Ammon's horn (tissue), 1 donor: ENCODE measurements around the gene TNNI2.
"Not testable (repeated sequence)": the region's sequence is repeated elsewhere in the genome, so short reads cannot be mapped to it uniquely, and the experiment has no call there.

Experiments
- DNase-seq: peaks from one replicate; pipeline ENCODE4 v3.0.0-alpha.2; 2016; ENCODE audit warnings: low spot score

Gene TNNI2

DNA sequence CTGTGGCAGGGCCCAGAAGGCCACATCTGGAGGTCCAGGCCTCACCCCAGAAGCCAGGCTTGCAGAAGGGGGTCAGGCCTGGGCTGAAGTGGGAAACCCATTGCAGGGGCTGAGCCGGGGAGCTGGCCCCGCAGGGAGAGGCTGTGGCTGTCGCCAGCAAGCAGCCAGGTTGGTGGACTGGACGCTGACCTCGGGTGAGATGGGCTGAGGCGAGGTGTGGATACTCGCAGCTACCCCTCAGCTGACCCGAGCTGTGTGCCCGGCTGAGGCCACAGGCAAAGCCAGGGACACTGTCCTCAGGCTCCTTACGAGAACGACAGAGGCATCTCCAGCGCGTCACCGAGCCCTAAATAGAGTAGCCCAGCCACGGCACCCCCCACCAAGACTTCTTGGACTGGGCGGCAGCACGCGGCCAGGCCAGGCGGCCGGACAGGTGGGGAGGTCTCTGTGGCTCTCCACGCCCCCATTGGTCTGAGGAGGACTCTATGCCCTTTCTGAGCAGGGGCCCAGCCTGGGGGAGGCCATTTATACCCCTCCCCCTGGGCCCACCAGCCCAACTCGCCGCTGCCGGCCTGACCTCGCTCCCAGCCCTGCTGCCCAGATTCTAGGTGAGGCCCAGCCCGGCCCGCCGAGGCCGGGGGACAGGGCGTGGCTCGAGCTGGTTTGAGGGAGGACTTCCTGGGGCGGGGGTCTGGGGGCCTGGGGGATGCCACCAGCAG, at the start of gene TNNI2:
Gene TNNI2 (plus strand): TSS at position 556 of the 719 bp plus-strand sequence. CDS start 716 bp downstream, outside the sequence.
- no peak for DNase-seq

DNA sequence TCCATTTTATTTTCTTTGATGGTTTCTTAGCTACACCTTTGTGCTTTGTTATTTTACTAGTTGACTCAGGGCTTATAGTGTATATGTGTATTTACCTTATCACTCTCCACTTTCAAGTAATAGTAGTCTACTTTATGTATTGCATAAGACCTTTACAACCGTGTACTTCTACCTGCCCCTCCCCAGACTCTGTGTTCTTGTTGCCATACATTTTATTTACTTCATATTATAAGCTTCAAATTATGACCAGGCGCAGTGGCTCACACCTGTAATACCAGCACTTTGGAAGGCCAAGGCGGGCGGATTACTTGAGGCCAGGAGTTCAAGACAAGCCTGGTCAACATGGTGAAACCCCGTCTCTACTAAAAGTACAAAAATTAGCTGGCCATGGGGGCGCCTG, 46.9 kb upstream of the TNNI2 start:
- DNase-seq, result no peak

DNA sequence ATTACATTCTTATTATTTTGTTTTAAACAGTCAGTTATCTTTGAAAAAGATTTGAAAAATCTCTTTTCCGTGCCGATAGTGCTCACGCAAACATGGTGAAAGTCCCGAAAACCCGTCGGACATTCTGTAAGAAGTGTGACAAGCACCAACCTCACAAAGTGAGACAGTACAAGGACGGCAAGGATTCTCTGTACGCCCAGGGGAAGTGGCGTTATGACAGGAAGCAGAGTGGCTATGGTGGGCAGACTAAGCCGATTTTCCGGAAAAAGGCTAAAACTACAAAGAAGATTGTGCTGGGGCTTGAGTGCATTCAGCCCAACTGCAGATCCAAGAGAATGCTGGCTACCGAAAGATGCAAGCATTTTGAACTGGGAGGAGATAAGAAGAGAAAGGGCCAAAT, 46.3 kb upstream of the TNNI2 start:
- no peak for DNase-seq

DNA sequence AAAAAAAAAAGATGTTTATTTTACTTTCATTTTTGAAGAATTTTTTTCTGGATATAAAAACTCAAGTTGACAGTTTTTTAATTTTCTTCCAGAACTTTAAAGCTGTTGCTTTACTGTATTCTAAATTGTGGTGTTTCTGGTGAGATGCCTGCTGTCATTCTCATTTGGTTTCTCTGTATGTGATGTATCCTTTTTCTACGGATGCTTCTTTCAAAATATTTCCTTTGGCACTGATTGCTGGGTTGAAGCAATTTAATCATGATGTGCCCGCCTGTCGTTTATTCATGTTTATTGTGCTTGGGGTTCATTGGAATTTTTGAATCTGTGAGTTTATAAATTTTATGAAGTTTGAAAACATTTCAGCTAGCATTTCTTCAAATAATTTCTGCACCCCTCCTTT, 45.7 kb upstream of the TNNI2 start:
- DNase-seq, result no peak

DNA sequence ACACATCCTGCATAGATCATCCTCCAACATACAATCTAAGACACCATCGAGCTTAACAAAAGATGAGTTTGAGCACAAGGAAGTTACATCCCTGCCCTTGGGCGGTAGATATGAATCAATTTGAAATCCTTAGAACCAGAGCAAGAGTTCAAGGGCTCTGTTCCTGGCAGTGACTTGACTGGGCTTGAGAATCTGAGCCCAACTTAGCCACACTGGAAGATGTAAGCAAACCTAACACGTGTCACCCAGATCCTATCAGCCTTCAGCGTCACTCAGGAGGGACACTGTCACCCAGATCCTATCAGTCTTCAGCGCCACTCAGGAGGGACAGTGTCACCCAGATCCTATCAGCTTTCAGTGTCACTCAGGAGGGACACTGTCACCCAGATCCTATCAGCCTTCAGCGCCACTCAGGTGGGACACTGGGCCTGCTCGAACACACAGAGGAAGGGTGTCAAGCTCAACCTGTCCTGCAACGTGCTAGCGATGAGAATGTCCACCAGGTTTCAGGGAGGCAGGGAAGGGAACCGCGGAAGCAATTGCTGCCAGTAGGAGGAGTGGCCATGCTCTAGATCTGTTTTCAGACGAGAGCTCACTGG, 42.3 kb upstream of the TNNI2 start:
- DNase-seq, result no peak

DNA sequence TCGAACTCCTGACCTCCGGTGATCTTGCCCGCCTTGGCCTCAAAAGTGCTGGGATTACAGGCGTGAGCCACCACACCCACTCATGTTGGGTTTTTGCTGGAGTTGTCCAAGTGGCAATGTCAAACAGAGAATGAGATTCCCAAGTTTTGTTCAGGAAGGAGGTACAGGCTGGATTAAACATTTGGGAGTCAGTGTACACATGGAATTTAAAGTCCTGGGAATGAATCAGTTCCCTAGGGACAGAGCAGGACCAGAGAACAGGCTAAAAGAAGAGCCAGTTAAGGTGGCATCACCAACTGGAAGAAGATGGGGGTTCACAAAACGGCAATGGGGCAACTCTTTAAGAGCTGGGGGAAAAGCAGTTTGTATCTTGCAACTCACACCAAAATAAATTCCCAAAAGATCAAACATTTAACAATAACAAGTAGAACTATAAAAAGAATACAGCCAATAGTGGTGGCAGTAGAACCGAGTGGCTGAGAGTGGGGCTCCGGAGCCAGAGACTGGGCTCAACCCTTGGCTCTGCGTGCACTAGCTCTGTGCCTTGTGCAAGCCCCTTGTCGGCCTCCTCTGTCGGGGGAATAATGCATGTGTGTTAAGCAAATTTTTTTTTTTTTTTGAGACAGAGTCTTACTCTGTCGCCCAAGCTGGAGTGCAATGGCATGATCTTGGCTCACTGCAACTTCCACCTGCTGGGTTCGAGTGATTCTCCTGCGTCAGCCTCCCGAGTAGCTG, 41.2 kb upstream of the TNNI2 start:
- no peak for DNase-seq

DNA sequence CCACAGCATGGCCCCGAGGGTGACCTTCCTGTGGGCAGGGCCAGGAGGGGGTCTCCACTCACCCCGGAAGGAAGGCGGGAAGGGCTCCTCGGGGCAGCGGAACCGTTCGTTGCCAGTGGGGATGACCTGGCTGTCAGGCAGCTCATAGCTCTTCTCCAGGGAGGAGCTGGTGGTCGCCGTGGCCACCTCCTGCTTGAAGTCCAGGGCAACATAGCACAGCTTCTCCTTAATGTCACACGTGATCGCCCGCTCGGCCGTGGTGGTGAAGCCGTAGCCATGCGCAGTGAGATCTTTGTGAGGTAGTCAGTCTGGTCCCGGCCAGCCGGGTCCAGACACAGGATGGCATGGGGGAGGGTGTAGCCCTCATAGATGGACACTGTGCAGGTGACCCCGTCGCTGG, 35.5 kb upstream of the TNNI2 start:
- DNase-seq, result no peak

DNA sequence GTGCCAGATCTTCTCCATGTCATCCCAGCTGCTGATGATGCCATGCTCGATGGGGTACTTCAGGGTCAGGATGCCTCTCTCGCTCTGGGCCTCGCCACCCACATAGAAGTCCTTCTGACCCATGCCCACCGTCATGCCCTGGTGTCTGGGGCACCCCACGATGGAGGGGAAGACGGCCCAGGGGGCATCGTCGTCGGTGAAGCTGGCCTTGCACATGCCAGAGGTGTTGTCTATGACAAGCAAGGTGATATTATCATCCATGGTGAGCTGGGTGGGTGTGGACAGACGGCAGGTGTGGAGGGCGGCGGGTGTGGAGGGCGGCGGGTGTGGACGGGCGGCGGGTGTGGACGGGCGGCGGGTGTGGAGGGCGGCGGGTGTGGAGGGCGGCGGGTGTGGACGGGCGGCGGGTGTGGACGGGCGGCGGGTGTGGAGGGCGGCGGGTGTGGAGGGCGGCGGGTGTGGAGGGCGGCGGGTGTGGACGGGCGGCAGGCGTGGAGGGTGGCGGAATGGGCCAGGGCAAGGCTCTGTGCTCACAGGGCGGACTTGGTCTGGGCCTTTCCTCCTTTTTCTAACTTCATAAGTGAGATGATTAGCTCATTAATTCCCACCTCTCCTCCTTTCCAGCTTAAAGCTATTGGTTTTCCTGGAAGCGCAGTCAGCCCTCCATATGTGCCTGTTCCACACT, 34.8 kb upstream of the TNNI2 start:
- not testable (repeated sequence) for DNase-seq

DNA sequence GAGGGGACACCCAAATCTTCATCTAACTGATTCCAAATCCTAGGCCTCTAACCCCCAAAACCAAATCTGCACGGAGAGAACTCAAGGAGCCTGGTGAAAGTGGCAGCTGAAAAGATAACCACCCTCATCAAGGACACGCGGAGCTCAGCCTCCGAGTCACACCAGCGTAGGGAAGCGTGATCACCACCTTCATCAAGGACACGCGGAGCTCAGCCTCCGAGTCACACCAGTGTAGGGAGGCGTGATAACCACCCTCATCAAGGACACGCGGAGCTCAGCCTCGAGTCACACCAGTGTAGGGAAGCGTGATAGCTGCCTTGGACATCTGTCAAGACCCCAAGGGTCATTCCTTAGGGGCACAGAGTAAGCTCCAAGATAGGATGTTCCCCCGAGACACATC, 33.3 kb upstream of the TNNI2 start:
- DNase-seq, result no peak

DNA sequence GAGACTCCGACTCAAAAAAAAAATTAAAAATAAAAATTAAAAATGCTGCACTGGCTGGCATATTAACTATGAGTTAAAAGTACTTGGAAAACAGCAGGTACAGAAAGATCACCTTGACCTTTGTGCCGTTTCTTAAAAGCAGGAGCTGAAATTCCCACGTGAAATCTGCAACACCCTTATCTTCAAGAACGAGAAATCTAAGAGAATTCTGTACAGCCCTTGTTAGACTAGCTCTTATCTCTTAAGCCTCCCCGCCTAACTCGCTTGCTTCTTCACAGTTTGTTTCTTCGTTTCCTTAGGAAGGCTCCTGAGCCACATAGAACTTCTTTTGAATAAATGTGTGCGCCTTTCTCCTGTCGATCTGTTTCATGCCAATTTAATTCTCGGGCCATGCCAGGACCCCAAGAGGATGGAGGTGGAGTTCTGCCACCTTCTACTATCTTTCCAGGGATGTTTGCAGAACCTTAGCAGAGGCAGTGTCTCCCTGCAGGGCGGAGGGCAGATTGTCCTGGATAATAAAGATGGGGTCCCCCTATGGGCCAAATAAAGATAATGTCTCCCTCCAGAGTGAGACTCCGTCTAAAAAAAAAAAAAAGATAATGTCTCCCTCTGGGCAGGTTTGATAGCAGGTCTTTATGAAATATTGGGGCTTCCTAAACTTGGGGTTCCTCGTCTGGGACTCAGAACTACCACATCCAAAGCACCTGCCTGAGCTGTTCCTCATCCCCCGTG, 31.4 kb upstream of the TNNI2 start:
- DNase-seq, result no peak

DNA sequence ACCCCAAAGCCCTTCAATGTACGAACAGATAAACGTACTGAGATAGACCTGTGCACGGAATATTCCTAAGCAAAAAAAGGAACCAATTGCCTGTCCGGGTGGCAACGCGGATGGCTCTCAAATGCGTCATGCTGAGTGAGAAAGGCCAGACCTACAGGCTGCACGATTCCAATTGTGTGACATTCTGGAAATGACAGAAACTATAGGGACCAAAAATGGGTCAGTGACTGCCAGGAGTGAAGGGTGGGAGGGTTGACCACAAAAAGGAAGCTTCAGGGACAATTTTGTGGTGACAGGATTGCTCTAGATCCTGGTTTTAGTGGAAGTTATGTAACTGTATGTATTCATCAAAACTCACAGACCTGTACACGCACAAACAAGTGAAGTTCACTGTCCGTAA, 28.0 kb upstream of the TNNI2 start:
- DNase-seq, result no peak

DNA sequence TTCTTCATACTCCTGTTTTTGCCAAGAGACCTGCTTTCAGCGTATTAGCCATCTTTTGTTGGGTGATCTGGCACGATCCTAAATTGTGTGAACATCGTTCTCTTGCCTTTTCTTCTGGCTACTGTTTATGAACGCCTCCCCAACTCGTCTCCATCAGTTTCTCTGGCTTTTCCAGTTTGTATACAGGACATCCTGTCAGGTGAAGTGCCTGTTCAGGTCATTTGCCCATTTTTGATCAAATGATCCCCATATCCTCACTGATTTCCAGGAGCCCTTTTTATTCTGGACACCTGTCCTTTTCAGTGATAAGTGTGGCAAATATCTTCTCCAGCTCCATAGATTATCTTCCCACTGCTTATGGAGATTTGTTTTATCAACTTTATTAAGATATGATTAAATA, 26.5 kb upstream of the TNNI2 start:
- no peak for DNase-seq

DNA sequence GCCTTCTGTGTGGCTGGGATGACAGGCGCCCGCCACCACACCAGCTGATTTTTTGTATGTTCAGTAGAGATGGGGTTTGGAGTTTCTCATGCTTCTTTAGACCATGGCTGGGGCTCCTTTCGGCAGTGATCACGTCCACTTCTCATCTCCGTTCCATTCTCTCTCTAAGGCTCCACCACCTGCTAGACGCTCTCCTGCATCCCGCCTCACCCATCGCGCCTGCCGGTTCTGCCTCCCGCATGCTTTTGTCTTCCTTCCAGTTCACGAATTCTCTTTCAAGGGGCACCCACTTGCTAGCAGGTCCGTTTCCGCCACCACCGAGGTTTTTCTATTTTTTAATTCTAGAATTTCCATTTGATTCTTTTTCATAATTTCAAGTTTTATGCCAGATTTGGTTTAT, 26.0 kb upstream of the TNNI2 start:
- no peak for DNase-seq

DNA sequence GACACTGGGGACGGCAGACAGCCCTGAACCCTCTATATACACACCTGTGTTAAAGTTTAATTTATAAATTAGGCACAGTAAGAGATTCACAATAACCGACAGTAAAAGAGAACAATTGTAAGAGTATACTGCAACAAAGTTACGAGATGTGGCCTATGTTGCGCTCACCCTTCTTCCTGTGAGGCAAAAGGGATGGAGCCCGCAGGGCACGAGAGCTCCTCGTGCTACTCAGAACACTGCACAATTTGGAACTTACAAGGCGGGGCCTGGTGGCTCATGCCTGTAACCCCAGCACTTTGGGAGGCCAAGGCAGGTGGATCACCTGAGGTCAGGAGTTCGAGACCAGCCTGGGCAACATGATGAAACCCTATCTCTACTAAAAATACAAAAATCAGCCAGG, 25.4 kb upstream of the TNNI2 start:
- not testable (repeated sequence) for DNase-seq

DNA sequence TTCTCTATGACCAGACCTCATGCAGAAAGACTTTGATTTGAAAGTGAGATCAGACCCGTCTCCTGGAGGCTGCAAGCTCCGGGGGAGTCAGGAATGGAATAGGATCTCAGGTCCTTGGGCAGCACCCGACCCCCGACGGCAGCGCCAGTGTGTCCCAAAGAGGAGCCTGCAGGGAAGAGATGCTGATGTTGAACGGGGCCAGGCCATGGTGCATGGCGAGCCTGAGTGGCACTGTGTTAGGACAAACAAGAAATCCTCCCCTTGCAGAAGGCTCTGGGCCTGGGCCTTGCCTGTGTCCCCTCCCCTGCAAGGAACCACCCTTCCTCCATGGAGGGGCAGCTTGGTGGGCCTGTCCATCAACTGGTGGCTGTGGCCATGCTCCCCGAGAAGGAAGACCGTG, 24.1 kb upstream of the TNNI2 start:
- no peak for DNase-seq

DNA sequence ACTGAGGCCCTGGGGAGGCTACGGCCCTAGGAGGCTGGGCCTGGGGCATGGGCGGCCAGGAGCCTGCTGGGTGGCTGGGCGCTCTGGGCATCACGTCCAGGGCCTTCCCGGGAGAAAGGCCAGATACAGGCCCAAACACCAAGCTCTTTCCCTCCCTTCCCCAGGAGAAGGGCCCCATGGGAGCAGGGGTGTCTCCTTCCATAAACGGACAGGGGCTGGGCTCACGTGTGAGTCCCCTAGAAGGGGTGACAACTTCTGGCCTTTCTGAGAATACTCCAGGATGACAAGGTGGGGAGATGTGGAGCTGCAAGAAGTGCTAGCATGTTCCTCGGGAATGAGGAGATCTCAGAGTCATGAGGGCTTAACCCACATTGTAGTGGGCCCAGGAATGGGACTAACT, 23.5 kb upstream of the TNNI2 start:
- no peak for DNase-seq

DNA sequence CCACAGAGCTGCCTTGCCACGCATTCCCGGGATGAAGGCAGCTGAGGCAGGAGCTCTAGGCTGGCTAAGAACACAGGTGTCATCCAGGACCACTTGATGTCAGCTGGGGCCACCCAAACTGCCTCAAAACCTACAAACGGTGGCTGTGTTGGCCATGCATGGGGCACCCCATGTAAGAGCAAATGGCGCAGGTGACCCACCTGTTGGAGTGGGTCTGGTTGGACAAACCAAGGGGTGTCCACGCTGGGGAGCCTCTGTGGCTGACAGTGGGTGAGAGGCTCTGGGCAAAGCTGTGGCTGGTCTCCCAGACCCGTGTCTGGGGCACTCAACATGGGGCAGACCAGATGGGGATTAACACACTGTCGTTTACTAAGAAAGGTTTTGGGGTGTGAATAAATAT, 23.0 kb upstream of the TNNI2 start:
- no peak for DNase-seq

DNA sequence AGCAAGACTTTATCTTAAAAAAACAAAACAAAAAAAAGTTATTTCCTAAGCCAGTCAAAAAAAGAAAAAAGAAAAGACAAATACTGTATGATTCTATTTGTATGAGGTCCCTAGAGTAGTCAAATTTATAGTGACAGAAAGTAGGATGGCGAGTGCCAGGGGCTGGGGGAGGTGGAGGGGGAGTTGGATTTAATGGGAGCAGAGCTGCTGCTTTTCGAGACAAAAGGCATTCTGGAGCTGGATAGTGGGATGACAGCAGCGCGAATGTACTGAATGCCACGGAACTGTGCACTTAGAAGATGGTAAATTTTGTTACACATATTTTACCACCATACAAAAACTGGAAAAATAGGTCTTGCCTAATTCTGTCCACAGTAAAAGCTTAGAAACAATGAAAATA, 21.8 kb upstream of the TNNI2 start:
- no peak for DNase-seq

DNA sequence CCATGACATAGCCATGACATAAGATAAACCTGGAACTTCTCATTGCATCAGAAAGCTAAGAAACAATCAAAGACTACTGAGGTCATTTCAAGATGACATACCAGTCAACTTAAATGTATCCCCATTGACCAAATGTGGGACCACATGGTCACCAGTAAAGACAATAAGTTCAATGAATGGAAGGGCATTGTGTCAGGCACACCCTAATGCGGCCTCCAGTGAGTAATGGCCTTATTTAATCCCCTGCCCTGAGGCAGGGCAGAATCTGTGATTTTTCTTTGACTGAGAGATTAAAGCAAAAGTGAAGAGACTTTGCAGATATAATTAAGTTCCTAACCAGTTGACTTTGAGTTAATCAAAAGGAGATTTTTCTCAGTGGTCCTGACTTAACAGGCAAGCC, 21.3 kb upstream of the TNNI2 start:
- no peak for DNase-seq

DNA sequence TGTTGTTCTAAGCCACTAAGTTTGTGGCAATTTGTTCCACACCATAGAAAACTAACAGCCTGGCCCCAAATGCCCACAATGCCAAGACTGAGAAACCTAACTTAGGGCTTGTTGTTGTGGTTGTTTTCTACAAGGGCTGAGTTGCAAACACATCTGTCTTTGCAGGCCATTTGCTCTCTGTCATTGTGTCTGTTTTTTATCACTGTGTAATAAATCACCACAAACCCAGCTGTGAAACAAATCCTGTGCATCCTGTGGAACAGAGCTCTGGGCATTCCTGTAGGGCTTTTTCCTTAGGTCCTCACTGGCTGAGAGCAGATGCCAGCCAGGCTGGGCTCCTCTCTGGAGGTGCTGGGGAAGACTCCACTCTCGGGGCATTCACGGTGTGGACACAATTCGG, 19.7 kb upstream of the TNNI2 start:
- no peak for DNase-seq

DNA sequence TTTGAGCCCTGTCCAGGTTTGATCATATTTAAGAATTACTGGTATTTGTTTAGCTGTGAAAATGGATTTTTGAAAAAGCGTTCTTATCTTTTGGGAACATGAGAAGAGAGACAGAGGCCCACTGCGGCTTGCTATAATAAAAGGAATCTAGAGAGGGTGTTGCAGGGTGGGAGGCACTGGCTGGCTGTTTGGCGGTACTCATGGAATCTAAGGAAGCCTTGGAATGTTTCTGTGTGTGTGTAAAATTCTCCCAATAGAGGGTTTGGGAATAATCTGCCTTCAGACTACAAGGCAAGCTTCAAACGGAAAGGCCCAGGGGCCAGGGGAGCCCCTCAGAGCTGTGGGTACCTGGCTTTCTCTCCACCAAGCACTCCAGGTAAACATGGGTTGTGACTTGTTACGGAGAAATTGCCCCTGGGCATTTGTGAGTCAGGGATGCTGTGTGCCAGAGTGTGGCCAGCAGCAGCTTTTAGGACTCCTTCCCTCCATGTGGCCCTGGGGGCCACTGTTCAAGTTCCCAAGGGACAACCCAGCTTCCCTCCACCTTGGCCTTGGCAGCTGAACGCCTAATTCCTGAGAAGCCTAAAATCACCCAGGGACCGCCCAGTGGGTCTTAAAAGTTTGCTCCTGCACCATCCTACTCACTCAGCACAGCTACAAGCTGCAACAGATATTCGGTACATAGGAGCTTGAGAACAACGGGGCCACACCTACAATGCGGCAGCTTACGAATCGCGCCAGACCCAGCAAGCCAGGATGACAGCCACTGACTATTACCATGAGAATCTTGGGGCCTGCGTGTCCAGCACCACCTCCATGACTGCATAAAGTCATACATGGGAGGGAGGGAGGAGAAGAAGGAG, 18.1 kb upstream of the TNNI2 start:
- no peak for DNase-seq
